Measurements from ENCODE around the gene CHSY3. TPM values are rescaled to one million over a fixed set of nuclear protein-coding genes. Genes with fewer than 3 reads are reported as not detected.
A peak's percentile ranks its signal among the peaks of the same experiment; 100 is the strongest.

Gene CHSY3
- polyA plus RNA-seq, 3 donors from 2014 or later: 0.06 to 0.84 (median 0.31) TPM

- H3K9me3 Mint-ChIP-seq: no peaks in the 10 kb centered on the region
- H3K36me3 Mint-ChIP-seq: no peaks in the 10 kb centered on the region
- no peaks in the 10 kb centered on the region for H3K27me3 Mint-ChIP-seq (ENCODE audit: low read depth in 3 of 3)
- no peak for DNase-seq
- H3K4me3 Mint-ChIP-seq: no peak overlapping the region
- no peak overlapping the region for H3K27ac Mint-ChIP-seq
- H3K4me1 Mint-ChIP-seq: no peaks in the 10 kb centered on the region
Measured at GRCh38 chr5:130137681-130138080, 233.4 kb downstream of the CHSY3 start.

GRCh38 chr5:130138406-130139045 is 234.3 kb downstream of the CHSY3 start:
- H3K4me1 Mint-ChIP-seq: no peaks in the 10 kb centered on the region
- H3K36me3 Mint-ChIP-seq: no peaks in the 10 kb centered on the region
- DNase-seq: no peak
- no peak overlapping the region for H3K27ac Mint-ChIP-seq
- H3K9me3 Mint-ChIP-seq: no peaks in the 10 kb centered on the region
- no peaks in the 10 kb centered on the region for H3K27me3 Mint-ChIP-seq (ENCODE audit: low read depth in 3 of 3)
- H3K4me3 Mint-ChIP-seq: no peak overlapping the region

- Mint-ChIP-seq H3K27me3 (ENCODE audit: low read depth in 3 of 3) (peaks cover 0 to 3% (median 0%) of the 10 kb centered on the region in 3 donors), H3K4me3 (no peak overlapping the region), H3K4me1 (no peaks in the 10 kb centered on the region), H3K27ac (no peak overlapping the region), H3K36me3 (no peaks in the 10 kb centered on the region), H3K9me3 (peaks cover 0 to 4% (median 0%) of the 10 kb centered on the region in 6 donors)
- no peak for DNase-seq
Measured at GRCh38 chr5:130141659-130142320, 237.5 kb downstream of the CHSY3 start.

GRCh38 chr5:130151239-130151638 is 247.0 kb downstream of the CHSY3 start:
- peaks cover 0 to 4% (median 1%) of the 10 kb centered on the region in 6 donors for H3K9me3 Mint-ChIP-seq
- no peak overlapping the region for H3K4me3 Mint-ChIP-seq
- no peak overlapping the region for H3K27ac Mint-ChIP-seq
- no peaks in the 10 kb centered on the region for H3K4me1 Mint-ChIP-seq
- H3K36me3 Mint-ChIP-seq: no peaks in the 10 kb centered on the region
- peaks cover 0 to 3% (median 1%) of the 10 kb centered on the region in 3 donors for H3K27me3 Mint-ChIP-seq (ENCODE audit: low read depth in 3 of 3)
- no peak for DNase-seq

- Mint-ChIP-seq H3K9me3 (peaks cover 0 to 10% (median 1%) of the 10 kb centered on the region in 6 donors), H3K36me3 (no peaks in the 10 kb centered on the region), H3K4me1 (no peaks in the 10 kb centered on the region), H3K27ac (no peak overlapping the region), H3K27me3 (ENCODE audit: low read depth in 3 of 3) (peaks cover 0 to 2% (median 1%) of the 10 kb centered on the region in 3 donors), H3K4me3 (no peak overlapping the region)
- no peak for DNase-seq
Measured at GRCh38 chr5:130155345-130156011, 251.2 kb downstream of the CHSY3 start.

GRCh38 chr5:130158036-130158435 is 253.8 kb downstream of the CHSY3 start:
- H3K4me3 Mint-ChIP-seq: no peak overlapping the region
- DNase-seq: no peak
- no peaks in the 10 kb centered on the region for H3K4me1 Mint-ChIP-seq
- no peaks in the 10 kb centered on the region for H3K36me3 Mint-ChIP-seq
- H3K27me3 Mint-ChIP-seq (ENCODE audit: low read depth in 3 of 3): peaks cover 0 to 5% (median 1%) of the 10 kb centered on the region in 3 donors
- peaks cover 0 to 11% (median 1%) of the 10 kb centered on the region in 6 donors for H3K9me3 Mint-ChIP-seq
- H3K27ac Mint-ChIP-seq: no peak overlapping the region

GRCh38 chr5:130159968-130160367 is 255.7 kb downstream of the CHSY3 start:
- H3K4me1 Mint-ChIP-seq: no peaks in the 10 kb centered on the region
- H3K27me3 Mint-ChIP-seq (ENCODE audit: low read depth in 3 of 3): peaks cover 0 to 3% (median 3%) of the 10 kb centered on the region in 3 donors
- H3K4me3 Mint-ChIP-seq: no peak overlapping the region
- DNase-seq: no peak
- no peak overlapping the region for H3K27ac Mint-ChIP-seq
- H3K9me3 Mint-ChIP-seq: peaks cover 0 to 11% (median 0%) of the 10 kb centered on the region in 6 donors
- H3K36me3 Mint-ChIP-seq: no peaks in the 10 kb centered on the region

GRCh38 chr5:130164966-130165365 is 260.7 kb downstream of the CHSY3 start:
- H3K27me3 Mint-ChIP-seq (ENCODE audit: low read depth in 3 of 3): peaks cover 0 to 3% (median 3%) of the 10 kb centered on the region in 3 donors
- no peaks in the 10 kb centered on the region for H3K36me3 Mint-ChIP-seq
- H3K27ac Mint-ChIP-seq: no peak overlapping the region
- H3K4me3 Mint-ChIP-seq: no peak overlapping the region
- H3K9me3 Mint-ChIP-seq: peaks cover 0 to 6% (median 0%) of the 10 kb centered on the region in 6 donors
- DNase-seq: no peak
- H3K4me1 Mint-ChIP-seq: no peaks in the 10 kb centered on the region

GRCh38 chr5:130166839-130167490 is 262.7 kb downstream of the CHSY3 start:
- H3K36me3 Mint-ChIP-seq: no peaks in the 10 kb centered on the region
- H3K9me3 Mint-ChIP-seq: peaks cover 0 to 5% (median 0%) of the 10 kb centered on the region in 6 donors
- no peak overlapping the region for H3K4me3 Mint-ChIP-seq
- no peak overlapping the region for H3K27ac Mint-ChIP-seq
- DNase-seq: no peak
- H3K27me3 Mint-ChIP-seq (ENCODE audit: low read depth in 3 of 3): peaks cover 0 to 3% (median 2%) of the 10 kb centered on the region in 3 donors
- H3K4me1 Mint-ChIP-seq: peaks cover 15% of the 10 kb centered on the region in 2 donors

- DNase-seq: no peak
- H3K4me3 Mint-ChIP-seq: no peak overlapping the region
- H3K4me1 Mint-ChIP-seq: peaks cover 20 to 28% of the 10 kb centered on the region in 2 donors
- peaks cover 0 to 5% (median 0%) of the 10 kb centered on the region in 6 donors for H3K9me3 Mint-ChIP-seq
- H3K27me3 Mint-ChIP-seq (ENCODE audit: low read depth in 3 of 3): peaks cover 0 to 3% (median 3%) of the 10 kb centered on the region in 3 donors
- H3K36me3 Mint-ChIP-seq: no peaks in the 10 kb centered on the region
- H3K27ac Mint-ChIP-seq: no peak overlapping the region
Measured at GRCh38 chr5:130168211-130168610, 263.9 kb downstream of the CHSY3 start.

- H3K36me3 Mint-ChIP-seq: no peaks in the 10 kb centered on the region
- peak overlapping the region; percentile 6 to 77 (median 22) for H3K4me3 Mint-ChIP-seq
- peak overlapping the region in 1 of 6 donors; percentile 34 for H3K27ac Mint-ChIP-seq
- DNase-seq: peak; percentile 0 to 19 (median 6)
- peaks cover 0 to 7% (median 3%) of the 10 kb centered on the region in 3 donors for H3K27me3 Mint-ChIP-seq (ENCODE audit: low read depth in 3 of 3)
- peaks cover 0 to 8% (median 3%) of the 10 kb centered on the region in 6 donors for H3K9me3 Mint-ChIP-seq
- H3K4me1 Mint-ChIP-seq: peaks cover 20 to 28% of the 10 kb centered on the region in 2 donors
Measured at GRCh38 chr5:130171699-130172098, 267.4 kb downstream of the CHSY3 start.

GRCh38 chr5:130183115-130183514 is 278.9 kb downstream of the CHSY3 start:
- Mint-ChIP-seq H3K27me3 (ENCODE audit: low read depth in 3 of 3) (peaks cover 0 to 6% (median 3%) of the 10 kb centered on the region in 3 donors), H3K36me3 (no peaks in the 10 kb centered on the region), H3K27ac (no peak overlapping the region), H3K4me1 (no peaks in the 10 kb centered on the region), H3K4me3 (no peak overlapping the region), H3K9me3 (peaks cover 0 to 8% (median 0%) of the 10 kb centered on the region in 6 donors)
- no peak for DNase-seq

GRCh38 chr5:130189961-130190360 is 285.7 kb downstream of the CHSY3 start:
- no peak overlapping the region for H3K27ac Mint-ChIP-seq
- no peaks in the 10 kb centered on the region for H3K27me3 Mint-ChIP-seq (ENCODE audit: low read depth in 3 of 3)
- H3K9me3 Mint-ChIP-seq: peaks cover 0 to 4% (median 2%) of the 10 kb centered on the region in 6 donors
- no peaks in the 10 kb centered on the region for H3K36me3 Mint-ChIP-seq
- H3K4me3 Mint-ChIP-seq: no peak overlapping the region
- no peaks in the 10 kb centered on the region for H3K4me1 Mint-ChIP-seq
- DNase-seq: no peak
